GM23338 (cell line): ENCODE measurements around the gene TLE2. TPM values are rescaled to one million over a fixed set of nuclear protein-coding genes. Genes with fewer than 3 reads are reported as not detected.

ENCODE experiments used
- ATAC-seq: fragments of 200-7000 bp; cut with Tn5 transposase; 3 replicates; pipeline ENCODE4 v1.9.1; 2020
- DNase-seq: peaks from one replicate; pipeline ENCODE4 v3.0.0-alpha.2; 2015; ENCODE audit warnings: low spot score
- H2AFZ ChIP-seq: fragments of 200-600 bp; sonication (generic); 2 replicates; pipeline ENCODE4 v1.8.0; 2016; ENCODE audit warnings: antibody characterized with exemption, mild to moderate bottlenecking, moderate library complexity
- H3F3A ChIP-seq: fragments of 200-600 bp; sonication (generic); replicated peaks from 2 replicates; pipeline ENCODE4 v1.8.0; 2017; ENCODE audit warnings: antibody characterized with exemption, mixed run types, low read depth
- H3K27ac ChIP-seq: fragments of 200-600 bp; sonication (generic); 2 replicates; pipeline ENCODE4 v1.6.1; 2016; ENCODE audit warnings: low read depth
- H3K27me3 ChIP-seq: fragments of 200-600 bp; sonication (generic); 2 replicates; pipeline ENCODE4 v1.8.0; 2016; ENCODE audit warnings: mild to moderate bottlenecking, mixed run types, moderate library complexity; ENCODE audit not compliant: insufficient read depth
- H3K36me3 ChIP-seq: fragments of 200-600 bp; sonication (generic); 2 replicates; pipeline ENCODE4 v1.8.0; 2016; ENCODE audit warnings: mild to moderate bottlenecking; ENCODE audit not compliant: insufficient read depth
- H3K4me1 ChIP-seq: fragments of 200-600 bp; sonication (generic); 2 replicates; pipeline ENCODE4 v1.8.0; 2016; ENCODE audit warnings: mild to moderate bottlenecking, moderate library complexity; ENCODE audit not compliant: insufficient read depth
- H3K4me2 ChIP-seq: fragments of 200-600 bp; sonication (generic); 2 replicates; pipeline ENCODE4 v1.7.1; 2017; ENCODE audit warnings: mixed run types
- H3K4me3 ChIP-seq: fragments of 200-600 bp; sonication (generic); 2 replicates; pipeline ENCODE4 v1.6.1; 2016; ENCODE audit warnings: mixed run types
- H3K79me2 ChIP-seq: fragments of 200-600 bp; sonication (generic); replicated peaks from 2 replicates; pipeline ENCODE4 v1.8.0; 2017; ENCODE audit warnings: mild to moderate bottlenecking; ENCODE audit not compliant: insufficient read depth
- H3K9me2 ChIP-seq: fragments of 200-600 bp; sonication (generic); 2 replicates; pipeline ENCODE4 v1.8.0; 2017; ENCODE audit not compliant: insufficient read depth
- H4K20me1 ChIP-seq: fragments of 200-600 bp; sonication (generic); replicated peaks from 2 replicates; pipeline ENCODE4 v1.8.0; 2017; ENCODE audit warnings: mild to moderate bottlenecking; ENCODE audit not compliant: insufficient read depth
- H3K27ac Mint-ChIP-seq: 2 replicates; pipeline ENCODE4 v1.8.0; 2020; ENCODE audit warnings: inconsistent platforms, mild to moderate bottlenecking, moderate library complexity, mixed read lengths
- H3K27me3 Mint-ChIP-seq: 3 replicates; pipeline ENCODE4 v1.8.0; 2022; ENCODE audit warnings: low read depth, mild to moderate bottlenecking, moderate library complexity, mixed read lengths, inconsistent platforms; ENCODE audit not compliant: insufficient read depth, poor library complexity
- H3K36me3 Mint-ChIP-seq: 3 replicates; pipeline ENCODE4 v1.8.0; 2021; ENCODE audit warnings: low read depth, mild to moderate bottlenecking, inconsistent platforms, moderate library complexity, mixed read lengths
- H3K4me1 Mint-ChIP-seq: 3 replicates; pipeline ENCODE4 v1.8.0; 2020; ENCODE audit warnings: mild to moderate bottlenecking, inconsistent platforms, mixed read lengths
- H3K4me3 Mint-ChIP-seq: 3 replicates; pipeline ENCODE4 v1.8.0; 2021; ENCODE audit warnings: moderate library complexity, mild to moderate bottlenecking, inconsistent platforms, mixed read lengths
- H3K9me3 Mint-ChIP-seq: 3 replicates; pipeline ENCODE4 v1.8.0; 2020; ENCODE audit warnings: moderate library complexity, mild to moderate bottlenecking, inconsistent platforms, mixed read lengths
- CREB1 ChIP-seq: fragments of 250-450 bp; sonication (Bioruptor Pico); IDR thresholded peaks from 2 replicates; pipeline ENCODE4 v1.5.0; 2020; ENCODE audit warnings: low read depth, mild to moderate bottlenecking, moderate library complexity
- CTCF ChIP-seq, 2 experiments: fragments of 200-600 bp in 1 of 2; sonication (generic) in 1 of 2; conservative IDR thresholded peaks; 2 replicates each; pipeline versions ENCODE4 v1.5.1 to v1.6.1; 2016 to 2017; ENCODE audit warnings: antibody characterized with exemption in 2 of 2, low read depth in 2 of 2, mild to moderate bottlenecking in 2 of 2, moderate library complexity in 1 of 2
- EZH2 ChIP-seq: fragments of 200-600 bp; sonication (generic); IDR thresholded peaks from one replicate; pipeline ENCODE4 v1.8.0; 2017; ENCODE audit warnings: antibody characterized with exemption, mild to moderate bottlenecking, low read depth; ENCODE audit not compliant: unreplicated experiment
- EZH2phosphoT487 ChIP-seq: fragments of 200-600 bp; sonication (generic); IDR thresholded peaks from one replicate; pipeline ENCODE4 v1.8.1; 2018; ENCODE audit warnings: antibody characterized with exemption; ENCODE audit not compliant: unreplicated experiment
- JUNB ChIP-seq: IDR thresholded peaks from one replicate; pipeline ENCODE4 v1.6.1; 2016; ENCODE audit warnings: antibody characterized with exemption; ENCODE audit not compliant: unreplicated experiment
- NANOG ChIP-seq: IDR thresholded peaks from 2 replicates; pipeline ENCODE4 v1.6.1; 2016; ENCODE audit warnings: antibody characterized with exemption, borderline replicate concordance
- STAT1 ChIP-seq: IDR thresholded peaks from one replicate; pipeline ENCODE4 v1.6.1; 2016; ENCODE audit warnings: antibody characterized with exemption; ENCODE audit not compliant: unreplicated experiment
- ZNF114 ChIP-seq: fragments of 250-450 bp; sonication (Bioruptor Pico); IDR thresholded peaks from 2 replicates; pipeline ENCODE4 v1.5.0; 2020; ENCODE audit warnings: mild to moderate bottlenecking, moderate library complexity
- ZNF331 ChIP-seq: fragments of 250-450 bp; sonication (Bioruptor Pico); IDR thresholded peaks from 2 replicates; pipeline ENCODE4 v1.5.0; 2020; ENCODE audit warnings: low read depth, mild to moderate bottlenecking, moderate library complexity
- polyA plus RNA-seq: library from polyadenylated mRNA; unstranded; fragments of >200 nt; fragmentation: Nextera tagmentation; extraction: Ambion mirVana; gene quantifications from 2 replicates; pipeline ENCODE4 v1.2.1, GENCODE V29; 2016
- total RNA-seq: library from RNA; depleted of rRNA; stranded (reverse); fragments of >200 nt; shearing (Covaris generic); gene quantifications from 2 replicates; pipeline ENCODE4 v1.2.3, GENCODE V29; 2014

TLE2 gene
- total and polyA plus RNA-seq, 2 experiments from 2014 or later = 5.2 to 22.8 TPM

GRCh38 chr19:3048190-3048533 is 19.1 kb upstream of the TLE2 start:
- Mint-ChIP-seq H3K36me3 (no peaks in the 10 kb centered on the region; the same call in 2 of the 3 replicates), H3K27ac (no peak overlapping the region), H3K9me3 (no peaks in the 10 kb centered on the region), H3K4me3 (no peak overlapping the region), H3K27me3 (peaks cover 23% of the 10 kb centered on the region), H3K4me1 (peaks cover 20% of the 10 kb centered on the region)
- TF ChIP-seq CREB1 (CRISPR knock-in tag) = no peak
- TF ChIP-seq EZH2 = no peak
- no peak for TF ChIP-seq STAT1
- TF ChIP-seq EZH2phosphoT487 = no peak
- TF ChIP-seq NANOG = no peak
- TF ChIP-seq CTCF (conservative IDR thresholded peaks at IDR 0.05; ENCODE audit: low read depth in 2 of 2) = no peak
- TF ChIP-seq ZNF114 (CRISPR knock-in tag) = no peak
- TF ChIP-seq ZNF331 = no peak
- peak overlapping the region; percentile 64; the same call in 1 of the 2 replicates for H3K4me3 ChIP-seq
- DNase-seq = no peak
- H2AFZ ChIP-seq = no peak overlapping the region
- H3K79me2 ChIP-seq = no peaks in the 10 kb centered on the region
- ATAC-seq = no peak
- no peaks in the 10 kb centered on the region for H3K9me2 ChIP-seq
- H4K20me1 ChIP-seq = no peaks in the 10 kb centered on the region; the same call in 1 of the 2 replicates
- peaks cover 9% of the 10 kb centered on the region; the same call in 1 of the 2 replicates for H3F3A ChIP-seq
- peaks cover 28% of the 10 kb centered on the region for H3K27me3 ChIP-seq
- peaks cover 10% of the 10 kb centered on the region; the same call in 1 of the 2 replicates for H3K4me1 ChIP-seq
- H3K27ac ChIP-seq = no peak overlapping the region
- peak overlapping the region; percentile 72 for H3K4me2 ChIP-seq
- H3K36me3 ChIP-seq = no peaks in the 10 kb centered on the region

- Histone ChIP-seq H3K9me2 (no peaks in the 10 kb centered on the region), H4K20me1 (no peaks in the 10 kb centered on the region), H3F3A (peaks cover 9% of the 10 kb centered on the region; the same call in 1 of the 2 replicates), H3K36me3 (no peaks in the 10 kb centered on the region), H2AFZ (no peak overlapping the region), H3K4me3 (peak overlapping the region; percentile 64), H3K4me1 (peaks cover 14% of the 10 kb centered on the region; the same call in 1 of the 2 replicates), H3K4me2 (peak overlapping the region; percentile 72), H3K79me2 (no peaks in the 10 kb centered on the region), H3K27ac (no peak overlapping the region), H3K27me3 (peaks cover 33% of the 10 kb centered on the region)
- TF ChIP-seq JUNB (no peak), ZNF114 (CRISPR knock-in tag) (no peak)
- Mint-ChIP-seq H3K4me1 (peaks cover 20% of the 10 kb centered on the region), H3K36me3 (no peaks in the 10 kb centered on the region; the same call in 2 of the 3 replicates), H3K9me3 (no peaks in the 10 kb centered on the region), H3K4me3 (peak overlapping the region; percentile 74), H3K27me3 (peaks cover 20% of the 10 kb centered on the region), H3K27ac (no peak overlapping the region)
- ATAC-seq (peak; percentile 71), DNase-seq (peak; percentile 92)
Measured at GRCh38 chr19:3047496-3048189, 18.6 kb upstream of the TLE2 start.
